AG09319 (cell line): Measurements from ENCODE around the gene SLC2A13.
"Not testable (repeated sequence)": the region's sequence is repeated elsewhere in the genome, so short reads cannot be mapped to it uniquely, and the experiment has no call there.

ENCODE experiments used
- DNase-seq: peaks from one replicate; pipeline ENCODE4 v3.0.0-alpha.2; 2010; ENCODE audit warnings: low read depth; ENCODE audit errors: extremely low read depth
- CTCF ChIP-seq: IDR thresholded peaks from 2 replicates; pipeline ENCODE4 v1.5.1; 2011; ENCODE audit warnings: low read depth, mild to moderate bottlenecking, inconsistent platforms, low read length, moderate library complexity

The SLC2A13 gene

GRCh38 chr12:40039598-40039997 is 66.3 kb downstream of the SLC2A13 start:
- no peak for DNase-seq
- no peak for TF ChIP-seq CTCF

GRCh38 chr12:40038619-40039018 is 67.3 kb downstream of the SLC2A13 start:
- no peak for TF ChIP-seq CTCF

GRCh38 chr12:40034712-40035111 is 71.2 kb downstream of the SLC2A13 start:
- DNase-seq, result no peak
- no peak for TF ChIP-seq CTCF

More at GRCh38 chr12:40038619-40039018, 67.3 kb downstream of the SLC2A13 start:
- no peak for DNase-seq

- TF ChIP-seq CTCF, result no peak
- no peak for DNase-seq
Measured at GRCh38 chr12:40034156-40034555, 71.7 kb downstream of the SLC2A13 start.

- TF ChIP-seq CTCF, result no peak
- no peak for DNase-seq
Measured at GRCh38 chr12:40033242-40033630, 72.6 kb downstream of the SLC2A13 start.

- no peak for TF ChIP-seq CTCF
Measured at GRCh38 chr12:40032433-40033241, 73.2 kb downstream of the SLC2A13 start.

GRCh38 chr12:40031965-40032364 is 73.9 kb downstream of the SLC2A13 start:
- TF ChIP-seq CTCF, result no peak
- no peak for DNase-seq

More at GRCh38 chr12:40032433-40033241, 73.2 kb downstream of the SLC2A13 start:
- DNase-seq, result no peak

GRCh38 chr12:40030970-40031369 is 74.9 kb downstream of the SLC2A13 start:
- not testable (repeated sequence) for DNase-seq
